Kidney (tissue), 14 donors: ENCODE measurements around the gene RNPS1. TPM values are rescaled to one million over a fixed set of nuclear protein-coding genes. Genes with fewer than 3 reads are reported as not detected.

ENCODE experiments used
- DNase-seq, 5 donors: peaks; one replicate each; pipeline ENCODE4 v3.0.0-alpha.2; 2013 to 2020
- FAIRE-seq: peaks from 2 replicates; lab custom pipeline; 2012; peaks lifted over from hg19 to GRCh38; lab: Jason Lieb, UNC
- H3K27ac ChIP-seq, 2 donors: one replicate each; pipeline ENCODE4 v1.7.0; 2013; ENCODE audit warnings: low read depth in 2 of 2, low read length in 2 of 2, inconsistent platforms in 1 of 2
- H3K27me3 ChIP-seq: one replicate; pipeline ENCODE4 v1.7.1; 2013; ENCODE audit warnings: low read length, inconsistent platforms; ENCODE audit not compliant: control insufficient read depth, insufficient read depth
- H3K36me3 ChIP-seq, 3 donors: one replicate each; pipeline versions ENCODE4 v1.7.0 to v1.7.1; 2013; ENCODE audit warnings: low read length in 3 of 3, control low read depth in 1 of 3, inconsistent platforms in 1 of 3; ENCODE audit not compliant: insufficient read depth in 3 of 3, control insufficient read depth in 2 of 3
- H3K4me1 ChIP-seq, 3 donors: one replicate each; pipeline versions ENCODE4 v1.7.0 to v1.7.1; 2013; ENCODE audit warnings: low read length in 3 of 3, inconsistent platforms in 1 of 3, low read depth in 1 of 3; ENCODE audit not compliant: control insufficient read depth in 2 of 3, insufficient read depth in 2 of 3
- H3K4me3 ChIP-seq, 3 donors: one replicate each; pipeline versions ENCODE4 v1.7.0 to v1.8.1; 2013; ENCODE audit warnings: low read length in 3 of 3, control low read depth in 1 of 3, inconsistent platforms in 1 of 3
- H3K9ac ChIP-seq, 3 donors: one replicate each; pipeline versions ENCODE4 v1.7.0 to v1.7.1; 2013; ENCODE audit warnings: low read length in 3 of 3, control low read depth in 1 of 3, inconsistent platforms in 1 of 3
- H3K9me3 ChIP-seq, 3 donors: one replicate each; pipeline versions ENCODE4 v1.7.0 to v1.7.1; 2013; ENCODE audit warnings: low read length in 3 of 3, control low read depth in 1 of 3, inconsistent platforms in 1 of 3; ENCODE audit not compliant: control insufficient read depth in 2 of 3, insufficient read depth in 1 of 3
- intact Hi-C: fragments of 100-400 bp; cut with DNase I; formaldehyde crosslinking; loops from one replicate; pipeline ENCODE4 v1.11.1; 2022
- microRNA-seq: library from miRNA; unstranded; fragments of <30 nt; microRNA quantifications from one replicate; pipeline ENCODE4 v1.2.0, GENCODE V29; 2020
- polyA plus RNA-seq: library from polyadenylated mRNA; stranded (reverse); fragments of 350-450 nt; fragmentation: Illumina TruSeq; extraction: RNeasy Lipid Tissue Mini Kit (QIAGEN cat#74804); gene quantifications from one replicate; pipeline ENCODE4 v1.2.3, GENCODE V29; 2014; ENCODE audit warnings: low read depth, low replicate concordance; ENCODE audit not compliant: insufficient read depth
- total RNA-seq: library from RNA; stranded (reverse); fragmentation: NEBNext Ultra II Directional; extraction: Animal tissue kit (Norgen Biotek cat#: 25700); gene quantifications from one replicate; pipeline ENCODE4 v1.2.1, GENCODE V29; 2021
- TF ChIP-seq, protein P1 (sequence below): IDR thresholded peaks from 3 replicates; pipeline ENCODE4 v1.5.1; 2012; ENCODE audit warnings: mild to moderate bottlenecking, moderate library complexity, borderline replicate concordance; ENCODE audit not compliant: insufficient read depth; ENCODE audit errors: extremely low read depth
- donor health status: control.
- donor health status: control.
- donor health status: control.
- donor health status: control.
- donor health status: control.
- donor health status: DM: yes; HTN: yes; CAD: no.
- donor health status: Normal renal cell carcinoma (clear cell type).

RNPS1 gene
- total and polyA plus RNA-seq, 2 donors from 2014 or later: 102 to 134 TPM

DNA sequence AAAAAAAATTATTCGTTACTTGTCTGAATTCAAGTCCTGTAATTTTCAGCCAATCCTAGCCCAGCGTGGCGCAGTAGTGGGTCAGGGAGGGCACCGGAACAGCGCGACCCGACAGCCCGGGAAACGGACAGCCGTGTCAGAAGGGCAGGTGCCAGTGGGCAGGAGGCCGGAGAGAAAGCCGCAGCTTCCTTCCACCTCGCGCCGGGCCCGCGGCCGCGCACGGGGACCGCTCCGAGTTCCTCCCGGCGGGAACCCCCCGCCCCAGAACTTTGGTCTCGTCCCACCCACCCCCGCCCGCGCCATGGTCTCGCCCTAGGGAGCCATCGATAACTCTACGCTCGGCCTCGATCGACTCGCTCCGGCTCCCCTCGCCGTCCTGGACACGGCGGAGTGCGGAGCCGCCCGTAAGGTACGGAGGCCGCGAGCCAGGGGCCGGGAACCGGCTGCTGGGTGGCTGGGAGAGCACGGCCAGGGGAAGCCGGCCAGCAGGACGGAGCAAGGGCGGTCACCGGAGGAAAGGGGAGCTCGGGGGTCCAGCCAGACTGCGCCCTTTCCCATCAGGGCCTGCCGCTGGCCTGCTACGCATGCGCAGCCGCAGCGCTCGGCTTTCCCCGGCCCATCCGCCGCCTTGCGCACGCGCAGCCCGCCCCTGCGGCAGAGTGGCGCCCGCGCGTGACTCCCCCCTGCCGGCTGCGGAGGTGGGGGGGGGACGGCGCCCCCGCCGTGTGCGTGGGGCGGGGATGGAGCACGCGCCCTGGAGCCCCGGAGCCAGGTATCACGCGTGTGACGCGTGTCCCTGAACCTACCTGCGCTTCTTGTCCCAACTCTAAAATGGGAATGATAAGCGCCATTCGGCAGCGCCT is 62.6 kb downstream of the RNPS1 start, which contains the start of gene MLST8:
TSS of gene MLST8 (plus strand) at position 351 of the 863 bp plus-strand sequence. CDS start 632 bp downstream, outside the sequence.
- Histone ChIP-seq H3K9ac (peak within 1 kb of the TSS; percentile 68 to 99 (median 84)), H3K4me1 (peaks cover 0 to 15% (median 10%) of the 10 kb centered on the region in 3 donors), H3K4me3 (peak within 1 kb of the TSS; percentile 78 to 92 (median 86)), H3K27me3 (no peaks in the 10 kb centered on the region), H3K27ac (peak within 1 kb of the TSS; percentile 98), H3K36me3 (peaks cover 0 to 4% (median 0%) of the 10 kb centered on the region in 3 donors), H3K9me3 (no peaks in the 10 kb centered on the region)
- FAIRE-seq: no peak
- peak; percentile 89 to 96 (median 91) for DNase-seq
- TF ChIP-seq, protein P1, sequence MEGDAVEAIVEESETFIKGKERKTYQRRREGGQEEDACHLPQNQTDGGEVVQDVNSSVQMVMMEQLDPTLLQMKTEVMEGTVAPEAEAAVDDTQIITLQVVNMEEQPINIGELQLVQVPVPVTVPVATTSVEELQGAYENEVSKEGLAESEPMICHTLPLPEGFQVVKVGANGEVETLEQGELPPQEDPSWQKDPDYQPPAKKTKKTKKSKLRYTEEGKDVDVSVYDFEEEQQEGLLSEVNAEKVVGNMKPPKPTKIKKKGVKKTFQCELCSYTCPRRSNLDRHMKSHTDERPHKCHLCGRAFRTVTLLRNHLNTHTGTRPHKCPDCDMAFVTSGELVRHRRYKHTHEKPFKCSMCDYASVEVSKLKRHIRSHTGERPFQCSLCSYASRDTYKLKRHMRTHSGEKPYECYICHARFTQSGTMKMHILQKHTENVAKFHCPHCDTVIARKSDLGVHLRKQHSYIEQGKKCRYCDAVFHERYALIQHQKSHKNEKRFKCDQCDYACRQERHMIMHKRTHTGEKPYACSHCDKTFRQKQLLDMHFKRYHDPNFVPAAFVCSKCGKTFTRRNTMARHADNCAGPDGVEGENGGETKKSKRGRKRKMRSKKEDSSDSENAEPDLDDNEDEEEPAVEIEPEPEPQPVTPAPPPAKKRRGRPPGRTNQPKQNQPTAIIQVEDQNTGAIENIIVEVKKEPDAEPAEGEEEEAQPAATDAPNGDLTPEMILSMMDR: no peak
- intact Hi-C loops: no loop called here

DNA sequence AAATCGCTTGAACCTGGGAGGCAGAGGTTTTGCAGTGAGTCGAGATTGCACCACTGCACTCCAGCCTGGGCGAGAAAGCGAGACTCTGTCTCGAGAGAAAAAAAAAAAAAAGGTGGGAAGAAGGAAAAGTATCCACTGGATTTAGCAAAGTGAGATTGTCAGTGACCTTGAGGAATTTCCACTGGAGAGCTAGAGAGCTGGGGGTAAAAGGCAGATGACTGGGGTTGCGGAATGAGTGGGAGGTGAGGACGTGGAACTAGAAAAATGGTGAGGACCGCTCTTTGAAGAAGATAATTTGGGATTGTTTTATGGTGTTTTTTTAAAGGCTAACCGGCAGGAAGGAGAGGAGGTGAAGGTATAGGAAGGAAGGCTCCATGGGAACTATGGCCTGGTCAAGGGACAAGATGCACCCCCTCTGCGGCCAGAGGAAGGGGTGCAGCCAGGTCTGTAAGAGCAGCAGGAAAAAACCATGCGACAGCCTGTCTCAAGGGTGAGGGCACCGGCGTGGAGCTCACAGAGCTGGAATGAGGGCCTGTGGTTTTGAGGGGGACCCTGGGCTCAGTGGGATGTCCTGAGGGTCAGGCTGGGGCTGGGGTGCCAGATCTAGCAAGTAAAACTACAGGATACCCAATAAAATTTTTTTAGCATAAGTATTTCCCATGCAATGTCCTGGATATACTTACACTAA is 63.4 kb downstream of the RNPS1 start:
- TF ChIP-seq, protein P1: no peak
- H3K9ac ChIP-seq: peak overlapping the region in 2 of 3 donors; percentile 46 to 68
- H3K27ac ChIP-seq: peak overlapping the region; percentile 98
- peak overlapping the region; percentile 59 to 92 (median 78) for H3K4me3 ChIP-seq
- H3K27me3 ChIP-seq: no peaks in the 10 kb centered on the region
- H3K36me3 ChIP-seq: peaks cover 0 to 4% (median 0%) of the 10 kb centered on the region in 3 donors
- FAIRE-seq: no peak
- DNase-seq: peak in 1 of 5 donors; percentile 71
- peaks cover 0 to 15% (median 10%) of the 10 kb centered on the region in 3 donors for H3K4me1 ChIP-seq
- intact Hi-C loops: no loop called here
- H3K9me3 ChIP-seq: no peaks in the 10 kb centered on the region

Small RNAs within 50 kb of the gene (microRNA-seq; reads per million reads assigned to microRNA genes)
- not detected for gene MIR3677
- gene MIR4717: not detected

Other genes starting within 250 kb of the RNPS1 start
- gene NPW, start 248.3 kb downstream of the RNPS1 start, total RNA-seq: not detected
- gene NPW, start 248.3 kb downstream of the RNPS1 start, polyA plus RNA-seq: not detected
- 238 TPM for gene NHERF2, start 241.2 kb downstream of the RNPS1 start, total RNA-seq
- gene NHERF2, start 241.2 kb downstream of the RNPS1 start, polyA plus RNA-seq: 405 TPM
- 15.3 TPM for gene NTHL1, start 220.3 kb downstream of the RNPS1 start, total RNA-seq
- gene NTHL1, start 220.3 kb downstream of the RNPS1 start, polyA plus RNA-seq: 36.0 TPM
- 151 TPM for gene TSC2, start 220.1 kb downstream of the RNPS1 start, total RNA-seq
- gene TSC2, start 220.1 kb downstream of the RNPS1 start, polyA plus RNA-seq: 40.0 TPM
- 88.3 TPM for gene PKD1, start 132.2 kb downstream of the RNPS1 start, total RNA-seq
- 16.2 TPM for gene PKD1, start 132.2 kb downstream of the RNPS1 start, polyA plus RNA-seq
- 1.5 TPM for gene RAB26, start 119.5 kb downstream of the RNPS1 start, total RNA-seq
- 3.0 TPM for gene RAB26, start 119.5 kb downstream of the RNPS1 start, polyA plus RNA-seq
- gene TRAF7, start 112.3 kb downstream of the RNPS1 start, total RNA-seq: 66.8 TPM
- 26.1 TPM for gene TRAF7, start 112.3 kb downstream of the RNPS1 start, polyA plus RNA-seq
- 0.66 TPM for gene CASKIN1, start 71.5 kb downstream of the RNPS1 start, total RNA-seq
- 0.30 TPM for gene CASKIN1, start 71.5 kb downstream of the RNPS1 start, polyA plus RNA-seq
- 34.0 TPM for gene MLST8, start 62.7 kb downstream of the RNPS1 start, total RNA-seq
- gene MLST8, start 62.7 kb downstream of the RNPS1 start, polyA plus RNA-seq: 63.3 TPM
- gene BRICD5, start 57.3 kb downstream of the RNPS1 start, total RNA-seq: 7.2 TPM
- 8.2 TPM for gene BRICD5, start 57.3 kb downstream of the RNPS1 start, polyA plus RNA-seq
- gene PGP, start 53.3 kb downstream of the RNPS1 start, total RNA-seq: 13.5 TPM
- gene PGP, start 53.3 kb downstream of the RNPS1 start, polyA plus RNA-seq: 21.2 TPM
- 26.0 TPM for gene E4F1, start 44.5 kb downstream of the RNPS1 start, total RNA-seq
- gene E4F1, start 44.5 kb downstream of the RNPS1 start, polyA plus RNA-seq: 13.6 TPM
- gene DNASE1L2, start 31.7 kb downstream of the RNPS1 start, total RNA-seq: 0.88 TPM
- gene DNASE1L2, start 31.7 kb downstream of the RNPS1 start, polyA plus RNA-seq: 0.88 TPM
- 98.1 TPM for gene ECI1, start 16.5 kb downstream of the RNPS1 start, total RNA-seq
- gene ECI1, start 16.5 kb downstream of the RNPS1 start, polyA plus RNA-seq: 233 TPM
- 35.5 TPM for gene ABCA3, start 72.6 kb upstream of the RNPS1 start, total RNA-seq
- 5.5 TPM for gene ABCA3, start 72.6 kb upstream of the RNPS1 start, polyA plus RNA-seq
- gene CCNF, start 161.3 kb upstream of the RNPS1 start, total RNA-seq: 2.9 TPM
- gene CCNF, start 161.3 kb upstream of the RNPS1 start, polyA plus RNA-seq: 0.77 TPM
- 1.4 TPM for gene TEDC2, start 192.0 kb upstream of the RNPS1 start, total RNA-seq
- 1.7 TPM for gene TEDC2, start 192.0 kb upstream of the RNPS1 start, polyA plus RNA-seq
- 0.28 TPM for gene NTN3, start 203.2 kb upstream of the RNPS1 start, total RNA-seq
- gene NTN3, start 203.2 kb upstream of the RNPS1 start, polyA plus RNA-seq: not detected
- 25.7 TPM for gene TBC1D24, start 207.0 kb upstream of the RNPS1 start, total RNA-seq
- gene TBC1D24, start 207.0 kb upstream of the RNPS1 start, polyA plus RNA-seq: 23.9 TPM
- gene ATP6V0C, start 245.8 kb upstream of the RNPS1 start, total RNA-seq: 303 TPM
- gene ATP6V0C, start 245.8 kb upstream of the RNPS1 start, polyA plus RNA-seq: 520 TPM